Measurements from ENCODE around the gene ZFP82. TPM values are rescaled to one million over a fixed set of nuclear protein-coding genes. Genes with fewer than 3 reads are reported as not detected.

The ZFP82 gene
- total RNA-seq, 2 donors from 2014 or later = 16.0 to 21.6 TPM

DNA sequence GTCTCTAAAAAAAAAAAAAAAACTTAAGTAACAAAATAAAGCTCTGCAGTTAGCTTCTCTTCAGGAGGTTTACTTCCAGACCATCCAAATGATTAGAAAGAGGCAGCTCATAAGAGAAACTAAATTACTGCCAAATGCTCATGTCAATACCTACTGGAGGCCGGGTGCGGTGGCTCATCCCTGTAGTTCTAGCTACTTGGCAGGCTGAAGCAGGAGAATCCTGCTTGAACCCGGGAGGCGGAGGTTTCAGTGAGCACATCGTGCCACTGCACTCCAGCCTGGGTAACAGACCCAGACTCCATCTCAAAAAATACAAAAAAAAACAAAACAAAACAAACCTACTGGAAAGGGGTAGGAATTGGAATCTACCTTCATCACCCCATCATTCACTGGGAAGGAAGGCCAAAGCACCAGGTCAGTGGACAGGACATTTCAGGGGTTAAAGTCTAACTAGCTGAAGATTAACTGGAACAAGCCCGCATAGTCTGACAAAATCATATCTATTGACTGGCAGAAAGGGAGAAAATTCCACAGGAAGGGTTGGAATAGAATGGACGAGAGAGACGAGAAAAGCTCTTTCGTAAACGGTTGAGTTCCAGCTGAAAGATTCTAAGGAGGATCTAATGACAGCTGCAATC is 40.8 kb downstream of the ZFP82 start:
- peak overlapping the region; percentile 58 for H3K27ac Mint-ChIP-seq
- peaks cover 12% of the 10 kb centered on the region for H3K36me3 Mint-ChIP-seq (ENCODE audit: low read depth)
- Histone ChIP-seq H3K9me3 (ENCODE audit: control insufficient read depth, low read length) (peaks cover 14% of the 10 kb centered on the region), H3K9ac (ENCODE audit: extremely low read depth, low read length, poor library complexity, severe bottlenecking) (no peak overlapping the region), H3K4me1 (ENCODE audit: control insufficient read depth, insufficient read depth, low read length) (peaks cover 3% of the 10 kb centered on the region), H3K27ac (ENCODE audit: low read depth, low read length) (no peak overlapping the region), H3K27me3 (ENCODE audit: control insufficient read depth, insufficient read depth, low read length, poor library complexity, severe bottlenecking) (no peaks in the 10 kb centered on the region), H3K36me3 (ENCODE audit: control insufficient read depth, insufficient read depth, low read length) (peaks cover 6% of the 10 kb centered on the region), H3K4me3 (ENCODE audit: low read length) (peak overlapping the region; percentile 90)
- peaks cover 5% of the 10 kb centered on the region for H3K9me3 Mint-ChIP-seq
- no peak for TF ChIP-seq CTCF (conservative IDR thresholded peaks at IDR 0.05)
- H3K4me3 Mint-ChIP-seq = peak overlapping the region; percentile 95
- WGBS, 2 experiments (ENCODE audit: insufficient coverage in 1 of 2, insufficient read length in 1 of 2) = 81 to 92% methylated on average over 7 to 9 of the region's 10 CpGs
- peaks cover 22% of the 10 kb centered on the region for H3K4me1 Mint-ChIP-seq
- DNase-seq = no peak
- H3K27me3 Mint-ChIP-seq (ENCODE audit: insufficient read depth) = no peaks in the 10 kb centered on the region

GRCh38 chr19:36373638-36374156 is 44.7 kb downstream of the ZFP82 start:
- peaks cover 22% of the 10 kb centered on the region for H3K36me3 Mint-ChIP-seq (ENCODE audit: low read depth)
- Histone ChIP-seq H3K9ac (ENCODE audit: extremely low read depth, low read length, poor library complexity, severe bottlenecking) (no peak overlapping the region), H3K4me3 (ENCODE audit: low read length) (no peak overlapping the region), H3K9me3 (ENCODE audit: control insufficient read depth, low read length) (peaks cover 10% of the 10 kb centered on the region), H3K4me1 (ENCODE audit: control insufficient read depth, insufficient read depth, low read length) (peaks cover 3% of the 10 kb centered on the region), H3K27me3 (ENCODE audit: control insufficient read depth, insufficient read depth, low read length, poor library complexity, severe bottlenecking) (no peaks in the 10 kb centered on the region), H3K27ac (ENCODE audit: low read depth, low read length) (no peak overlapping the region), H3K36me3 (ENCODE audit: control insufficient read depth, insufficient read depth, low read length) (peaks cover 7% of the 10 kb centered on the region)
- TF ChIP-seq CTCF (conservative IDR thresholded peaks at IDR 0.05) = no peak
- WGBS, 2 experiments (ENCODE audit: insufficient coverage in 1 of 2, insufficient read length in 1 of 2) = 92 to 98% methylated on average over 5 of the region's 5 CpGs
- no peak overlapping the region for H3K4me3 Mint-ChIP-seq
- peaks cover 22% of the 10 kb centered on the region for H3K4me1 Mint-ChIP-seq
- peaks cover 8% of the 10 kb centered on the region for H3K9me3 Mint-ChIP-seq
- no peak overlapping the region for H3K27ac Mint-ChIP-seq
- no peak for DNase-seq
- no peaks in the 10 kb centered on the region for H3K27me3 Mint-ChIP-seq (ENCODE audit: insufficient read depth)

DNA sequence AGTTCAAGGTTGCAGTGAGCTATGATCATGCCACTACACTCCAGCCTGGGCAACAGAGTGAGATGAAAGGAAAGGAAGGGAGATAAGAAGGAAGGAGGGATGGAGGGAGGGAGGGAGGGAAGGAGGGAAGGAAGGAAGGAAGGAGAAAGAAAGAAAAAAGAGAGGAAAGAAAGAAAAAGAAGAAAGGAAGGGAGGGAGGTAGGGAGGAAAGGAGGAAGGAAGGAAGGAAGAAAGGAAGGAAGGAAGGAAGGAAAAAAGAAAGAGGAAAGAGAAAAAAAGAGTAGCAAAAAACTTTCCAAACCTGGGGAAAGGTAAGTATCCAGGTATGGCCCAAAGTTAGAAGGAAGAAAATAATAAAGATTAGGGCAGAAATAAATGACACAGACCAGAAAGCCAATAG is 46.6 kb downstream of the ZFP82 start:
- peaks cover 10% of the 10 kb centered on the region for H3K9me3 ChIP-seq (ENCODE audit: control insufficient read depth, low read length)
- H3K27ac ChIP-seq (ENCODE audit: low read depth, low read length) = no peak overlapping the region
- DNase-seq = no peak
- H3K27me3 ChIP-seq (ENCODE audit: control insufficient read depth, insufficient read depth, low read length, poor library complexity, severe bottlenecking) = no peaks in the 10 kb centered on the region
- Mint-ChIP-seq H3K36me3 (ENCODE audit: low read depth) (peaks cover 34% of the 10 kb centered on the region), H3K4me1 (peaks cover 9% of the 10 kb centered on the region), H3K27ac (no peak overlapping the region), H3K27me3 (ENCODE audit: insufficient read depth) (no peaks in the 10 kb centered on the region), H3K9me3 (peaks cover 8% of the 10 kb centered on the region), H3K4me3 (no peak overlapping the region)
- H3K4me1 ChIP-seq (ENCODE audit: control insufficient read depth, insufficient read depth, low read length) = no peaks in the 10 kb centered on the region
- H3K9ac ChIP-seq (ENCODE audit: extremely low read depth, low read length, poor library complexity, severe bottlenecking) = no peak overlapping the region
- TF ChIP-seq CTCF (conservative IDR thresholded peaks at IDR 0.05) = no peak
- no peak overlapping the region for H3K4me3 ChIP-seq (ENCODE audit: low read length)
- H3K36me3 ChIP-seq (ENCODE audit: control insufficient read depth, insufficient read depth, low read length) = peaks cover 7% of the 10 kb centered on the region

All from endodermal cell (in vitro differentiated cells).